ENCODE data around the gene CCDC85A.

DNA sequence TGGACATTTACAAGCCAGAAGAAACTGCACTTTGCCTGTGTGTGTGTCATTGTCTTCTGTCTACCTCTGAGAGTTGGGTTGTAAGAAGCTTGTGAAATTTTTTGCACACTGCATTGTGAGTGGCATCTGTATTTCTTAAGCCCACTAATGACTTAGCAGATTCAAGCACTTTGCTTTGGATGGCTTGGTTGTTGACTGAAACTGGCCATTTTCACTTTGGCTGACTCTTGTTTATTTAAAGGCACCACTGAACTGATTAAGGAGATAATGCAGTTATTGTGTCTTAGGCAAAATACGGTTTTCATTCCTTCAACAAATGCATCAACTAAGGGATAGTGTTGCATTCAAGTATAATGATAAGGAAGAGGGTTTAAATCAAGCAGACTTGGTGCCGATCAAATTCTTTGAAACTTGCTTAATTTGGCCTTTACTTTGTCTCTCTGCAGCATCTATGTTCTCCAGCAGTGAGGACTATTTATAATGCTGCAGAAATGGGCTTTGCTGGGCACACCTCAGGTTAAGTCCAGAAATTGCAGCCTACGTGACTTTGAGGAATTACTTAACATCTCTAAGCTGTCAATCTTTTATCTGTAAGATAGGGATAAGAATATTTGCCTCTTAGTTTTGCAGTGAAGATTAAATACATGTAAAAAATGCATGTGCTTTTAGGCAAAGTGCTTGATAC lies 142.0 kb downstream of the CCDC85A start:
- no peak for TF ChIP-seq POLR2A (IDR thresholded peaks at IDR 0.05)
- TF ChIP-seq, protein P1, sequence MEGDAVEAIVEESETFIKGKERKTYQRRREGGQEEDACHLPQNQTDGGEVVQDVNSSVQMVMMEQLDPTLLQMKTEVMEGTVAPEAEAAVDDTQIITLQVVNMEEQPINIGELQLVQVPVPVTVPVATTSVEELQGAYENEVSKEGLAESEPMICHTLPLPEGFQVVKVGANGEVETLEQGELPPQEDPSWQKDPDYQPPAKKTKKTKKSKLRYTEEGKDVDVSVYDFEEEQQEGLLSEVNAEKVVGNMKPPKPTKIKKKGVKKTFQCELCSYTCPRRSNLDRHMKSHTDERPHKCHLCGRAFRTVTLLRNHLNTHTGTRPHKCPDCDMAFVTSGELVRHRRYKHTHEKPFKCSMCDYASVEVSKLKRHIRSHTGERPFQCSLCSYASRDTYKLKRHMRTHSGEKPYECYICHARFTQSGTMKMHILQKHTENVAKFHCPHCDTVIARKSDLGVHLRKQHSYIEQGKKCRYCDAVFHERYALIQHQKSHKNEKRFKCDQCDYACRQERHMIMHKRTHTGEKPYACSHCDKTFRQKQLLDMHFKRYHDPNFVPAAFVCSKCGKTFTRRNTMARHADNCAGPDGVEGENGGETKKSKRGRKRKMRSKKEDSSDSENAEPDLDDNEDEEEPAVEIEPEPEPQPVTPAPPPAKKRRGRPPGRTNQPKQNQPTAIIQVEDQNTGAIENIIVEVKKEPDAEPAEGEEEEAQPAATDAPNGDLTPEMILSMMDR (IDR thresholded peaks at IDR 0.05), result no peak
